ENCODE measurements around the gene GOLM1.

Gene GOLM1

DNA sequence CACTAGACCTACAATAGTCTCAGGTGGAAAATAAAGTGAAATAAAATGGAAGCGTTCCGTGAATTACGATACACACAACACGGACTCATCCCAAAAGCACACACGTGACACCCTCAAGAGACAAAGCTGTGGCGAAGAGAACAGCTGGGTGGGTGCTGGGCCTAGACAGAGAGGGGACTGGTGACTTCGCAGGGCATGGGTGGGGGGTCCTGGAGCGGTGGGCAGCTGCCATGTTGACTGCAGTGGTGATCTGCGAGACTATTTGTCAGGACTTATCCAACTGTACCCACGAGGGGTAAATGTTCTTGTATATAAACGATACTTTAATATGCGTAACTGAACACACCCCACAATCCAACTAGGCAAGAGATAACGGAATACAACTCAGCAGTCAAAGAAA is 52.0 kb downstream of the GOLM1 start:
- Histone ChIP-seq H3K4me3 (ENCODE audit: low read depth in 1 of 2, low read length in 1 of 2) (no peak overlapping the region), H3K27me3 (no peaks in the 10 kb centered on the region), H3K9me3 (no peaks in the 10 kb centered on the region), H3K36me3 (no peaks in the 10 kb centered on the region), H3K27ac (no peak overlapping the region), H3K4me1 (ENCODE audit: control insufficient read depth in 1 of 2, insufficient read depth in 1 of 2, low read depth in 1 of 2, low read length in 1 of 2) (no peaks in the 10 kb centered on the region)
- no peak for TF ChIP-seq CTCF (IDR thresholded peaks at IDR 0.05)

DNA sequence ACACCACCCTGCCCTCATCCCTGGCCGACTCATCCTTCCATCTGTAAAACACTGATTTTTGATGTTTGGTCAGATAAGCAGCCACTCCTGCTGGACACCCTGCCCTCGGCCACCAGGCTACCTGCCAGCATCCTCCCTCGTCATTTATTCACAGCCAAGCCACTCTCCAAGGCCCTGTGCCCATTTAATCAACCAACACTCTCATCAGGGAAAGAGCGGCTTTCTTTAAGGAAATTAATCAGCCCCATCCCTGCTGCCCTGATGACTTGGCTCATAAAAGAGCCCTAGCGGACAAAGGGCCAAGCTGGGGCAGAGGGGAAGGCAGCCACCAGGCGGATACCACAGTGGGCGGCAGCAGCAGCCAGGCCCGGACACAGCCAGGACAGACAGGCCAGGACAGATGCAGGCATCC is 52.4 kb downstream of the GOLM1 start:
- Histone ChIP-seq H3K9me3 (no peaks in the 10 kb centered on the region), H3K4me1 (ENCODE audit: control insufficient read depth in 1 of 2, insufficient read depth in 1 of 2, low read depth in 1 of 2, low read length in 1 of 2) (no peaks in the 10 kb centered on the region), H3K27ac (no peak overlapping the region), H3K27me3 (no peaks in the 10 kb centered on the region), H3K36me3 (no peaks in the 10 kb centered on the region), H3K4me3 (ENCODE audit: low read depth in 1 of 2, low read length in 1 of 2) (no peak overlapping the region)
- no peak for TF ChIP-seq CTCF (IDR thresholded peaks at IDR 0.05)

- TF ChIP-seq CTCF (IDR thresholded peaks at IDR 0.05): no peak
Observed at GRCh38 chr9:86046071-86046636, 53.2 kb downstream of the GOLM1 start.

GRCh38 chr9:86045654-86046053 is 53.7 kb downstream of the GOLM1 start:
- H3K27me3 ChIP-seq: no peaks in the 10 kb centered on the region
- TF ChIP-seq CTCF (IDR thresholded peaks at IDR 0.05): no peak
- H3K4me3 ChIP-seq (ENCODE audit: low read depth in 1 of 2, low read length in 1 of 2): no peak overlapping the region
- no peaks in the 10 kb centered on the region for H3K4me1 ChIP-seq (ENCODE audit: control insufficient read depth in 1 of 2, insufficient read depth in 1 of 2, low read depth in 1 of 2, low read length in 1 of 2)
- H3K36me3 ChIP-seq: no peaks in the 10 kb centered on the region
- H3K27ac ChIP-seq: no peak overlapping the region
- H3K9me3 ChIP-seq: no peaks in the 10 kb centered on the region

More at GRCh38 chr9:86046071-86046636, 53.2 kb downstream of the GOLM1 start:
- Histone ChIP-seq H3K4me1 (ENCODE audit: control insufficient read depth in 1 of 2, insufficient read depth in 1 of 2, low read depth in 1 of 2, low read length in 1 of 2) (no peaks in the 10 kb centered on the region), H3K27ac (no peak overlapping the region), H3K4me3 (ENCODE audit: low read depth in 1 of 2, low read length in 1 of 2) (no peak overlapping the region), H3K27me3 (no peaks in the 10 kb centered on the region), H3K36me3 (no peaks in the 10 kb centered on the region), H3K9me3 (no peaks in the 10 kb centered on the region)

- H3K4me3 ChIP-seq (ENCODE audit: low read depth in 1 of 2, low read length in 1 of 2): no peak overlapping the region
- H3K27ac ChIP-seq: no peak overlapping the region
- no peak for TF ChIP-seq CTCF (IDR thresholded peaks at IDR 0.05)
- H3K9me3 ChIP-seq: no peaks in the 10 kb centered on the region
- no peaks in the 10 kb centered on the region for H3K36me3 ChIP-seq
- no peaks in the 10 kb centered on the region for H3K27me3 ChIP-seq
- no peaks in the 10 kb centered on the region for H3K4me1 ChIP-seq (ENCODE audit: control insufficient read depth in 1 of 2, insufficient read depth in 1 of 2, low read depth in 1 of 2, low read length in 1 of 2)
Observed at GRCh38 chr9:86043999-86044398, 55.4 kb downstream of the GOLM1 start.

DNA sequence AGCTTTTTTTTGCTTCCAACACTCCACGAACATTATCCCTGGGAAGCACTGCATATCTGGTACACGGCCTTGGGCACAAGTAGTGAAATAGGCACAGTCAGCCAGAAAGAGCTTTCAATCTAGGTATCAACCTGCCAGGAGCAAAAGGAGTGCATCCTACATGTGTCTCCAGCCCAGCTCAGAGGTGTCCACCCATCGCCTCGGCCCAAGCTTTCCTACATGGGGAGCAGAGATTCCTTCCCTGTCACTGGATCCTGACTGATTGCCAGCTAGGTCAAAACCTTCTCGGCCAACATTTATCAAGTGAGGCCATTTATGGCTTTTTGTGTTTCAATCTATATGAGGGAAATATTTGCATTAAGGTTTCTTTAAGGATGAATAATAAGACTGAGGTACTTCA is 55.8 kb downstream of the GOLM1 start:
- H3K9me3 ChIP-seq: no peaks in the 10 kb centered on the region
- H3K4me3 ChIP-seq (ENCODE audit: low read depth in 1 of 2, low read length in 1 of 2): no peak overlapping the region
- no peaks in the 10 kb centered on the region for H3K4me1 ChIP-seq (ENCODE audit: control insufficient read depth in 1 of 2, insufficient read depth in 1 of 2, low read depth in 1 of 2, low read length in 1 of 2)
- no peaks in the 10 kb centered on the region for H3K36me3 ChIP-seq
- TF ChIP-seq CTCF (IDR thresholded peaks at IDR 0.05): no peak
- H3K27ac ChIP-seq: no peak overlapping the region
- no peaks in the 10 kb centered on the region for H3K27me3 ChIP-seq
